GM21515 (cell line): ENCODE results near the gene CTIF.
"Not testable (repeated sequence)": the region's sequence is repeated elsewhere in the genome, so short reads cannot be mapped to it uniquely, and the experiment has no call there.

Experiments used
- ATAC-seq: cut with Tn5 transposase; IDR thresholded peaks from one replicate; pipeline ENCODE4 v1.9.1; 2021; ENCODE audit not compliant: unreplicated experiment

CTIF gene

GRCh38 chr18:48538531-48539405, at the start of gene CTIF:
Gene CTIF (plus strand): TSS chr18:48539031. CDS start chr18:48619566, 80,535 bp downstream.
- peak; percentile 70 for ATAC-seq

- no peak for ATAC-seq
These were observed 48.1 kb upstream of the CTIF start for GRCh38 chr18:48490641-48491293.

- ATAC-seq: no peak
These were observed 46.0 kb upstream of the CTIF start for GRCh38 chr18:48492880-48493279.

- no peak for ATAC-seq
These were observed 45.2 kb upstream of the CTIF start for GRCh38 chr18:48493434-48494230.

GRCh38 chr18:48497863-48498262, 41.0 kb upstream of the CTIF start:
- ATAC-seq: no peak

GRCh38 chr18:48500517-48500916, 38.3 kb upstream of the CTIF start:
- no peak for ATAC-seq

GRCh38 chr18:48502906-48503305, 35.9 kb upstream of the CTIF start:
- ATAC-seq: no peak

- ATAC-seq: no peak
These were observed 34.0 kb upstream of the CTIF start for GRCh38 chr18:48504819-48505218.

GRCh38 chr18:48506983-48507568, 31.8 kb upstream of the CTIF start:
- not testable (repeated sequence) for ATAC-seq

- not testable (repeated sequence) for ATAC-seq
These were observed 26.3 kb upstream of the CTIF start for GRCh38 chr18:48512498-48512897.

GRCh38 chr18:48514786-48515185, 24.0 kb upstream of the CTIF start:
- ATAC-seq: no peak

- no peak for ATAC-seq
These were observed 21.8 kb upstream of the CTIF start for GRCh38 chr18:48517048-48517447.

- no peak for ATAC-seq
These were observed 19.3 kb upstream of the CTIF start for GRCh38 chr18:48519431-48520100.

- ATAC-seq: no peak
These were observed 17.1 kb upstream of the CTIF start for GRCh38 chr18:48521723-48522122.

- ATAC-seq: no peak
These were observed 13.2 kb upstream of the CTIF start for GRCh38 chr18:48525671-48526070.

- no peak for ATAC-seq
These were observed 11.4 kb upstream of the CTIF start for GRCh38 chr18:48527461-48527860.

GRCh38 chr18:48528861-48529260, 10.0 kb upstream of the CTIF start:
- ATAC-seq: no peak

GRCh38 chr18:48529796-48530195, 9.0 kb upstream of the CTIF start:
- ATAC-seq: no peak

GRCh38 chr18:48530399-48531081, 8.3 kb upstream of the CTIF start:
- ATAC-seq: no peak

- no peak for ATAC-seq
These were observed 7.8 kb upstream of the CTIF start for GRCh38 chr18:48531082-48531403.
